ENCODE measurements around the gene FLNB. TPM values are rescaled to one million over a fixed set of nuclear protein-coding genes. Genes with fewer than 3 reads are reported as not detected.

FLNB gene
- total RNA-seq, 1 donor = 274 TPM

DNA sequence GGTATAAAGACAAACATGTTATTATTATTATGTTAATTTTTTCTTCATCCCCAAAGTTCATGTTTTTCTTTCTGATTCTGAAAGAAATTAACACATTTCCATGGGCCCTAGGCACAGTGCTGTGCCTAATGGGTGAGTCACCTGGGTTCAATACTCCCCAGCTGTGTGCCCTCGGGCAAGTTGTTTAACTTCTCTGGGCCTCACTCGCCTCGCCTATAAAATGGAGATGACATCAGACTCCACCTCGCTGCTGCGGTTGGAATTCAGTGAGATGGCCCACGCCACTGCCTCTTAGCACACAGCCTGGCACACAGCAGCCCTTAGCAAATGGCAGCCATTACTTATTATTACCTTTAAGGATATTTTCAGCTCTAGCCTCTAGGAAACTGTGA lies 179.9 kb downstream of the FLNB start:
- Histone ChIP-seq H3K27me3 (ENCODE audit: insufficient read depth, low read length) (peaks cover 3% of the 10 kb centered on the region), H3K79me2 (ENCODE audit: insufficient read depth, low read length) (no peaks in the 10 kb centered on the region), H3K9me3 (ENCODE audit: low read depth, low read length) (no peaks in the 10 kb centered on the region), H4K20me1 (ENCODE audit: insufficient read depth, low read length) (no peaks in the 10 kb centered on the region), H3K4me1 (ENCODE audit: insufficient read depth, low read length) (no peaks in the 10 kb centered on the region), H3K27ac (ENCODE audit: low read depth, low read length) (no peak overlapping the region), H3K4me2 (ENCODE audit: insufficient read depth, low read length) (no peak overlapping the region), H2AFZ (ENCODE audit: low read length) (no peak overlapping the region), H3K36me3 (ENCODE audit: insufficient read depth, low read length) (no peaks in the 10 kb centered on the region), H3K4me3 (ENCODE audit: insufficient read depth, low read length) (no peak overlapping the region)
- no peak for DNase-seq (ENCODE audit: insufficient read length, low spot score, missing footprints)
- TF ChIP-seq, protein P1, sequence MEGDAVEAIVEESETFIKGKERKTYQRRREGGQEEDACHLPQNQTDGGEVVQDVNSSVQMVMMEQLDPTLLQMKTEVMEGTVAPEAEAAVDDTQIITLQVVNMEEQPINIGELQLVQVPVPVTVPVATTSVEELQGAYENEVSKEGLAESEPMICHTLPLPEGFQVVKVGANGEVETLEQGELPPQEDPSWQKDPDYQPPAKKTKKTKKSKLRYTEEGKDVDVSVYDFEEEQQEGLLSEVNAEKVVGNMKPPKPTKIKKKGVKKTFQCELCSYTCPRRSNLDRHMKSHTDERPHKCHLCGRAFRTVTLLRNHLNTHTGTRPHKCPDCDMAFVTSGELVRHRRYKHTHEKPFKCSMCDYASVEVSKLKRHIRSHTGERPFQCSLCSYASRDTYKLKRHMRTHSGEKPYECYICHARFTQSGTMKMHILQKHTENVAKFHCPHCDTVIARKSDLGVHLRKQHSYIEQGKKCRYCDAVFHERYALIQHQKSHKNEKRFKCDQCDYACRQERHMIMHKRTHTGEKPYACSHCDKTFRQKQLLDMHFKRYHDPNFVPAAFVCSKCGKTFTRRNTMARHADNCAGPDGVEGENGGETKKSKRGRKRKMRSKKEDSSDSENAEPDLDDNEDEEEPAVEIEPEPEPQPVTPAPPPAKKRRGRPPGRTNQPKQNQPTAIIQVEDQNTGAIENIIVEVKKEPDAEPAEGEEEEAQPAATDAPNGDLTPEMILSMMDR (IDR thresholded peaks at IDR 0.05; ENCODE audit: extremely low read depth, low read depth, low read length) = no peak

DNA sequence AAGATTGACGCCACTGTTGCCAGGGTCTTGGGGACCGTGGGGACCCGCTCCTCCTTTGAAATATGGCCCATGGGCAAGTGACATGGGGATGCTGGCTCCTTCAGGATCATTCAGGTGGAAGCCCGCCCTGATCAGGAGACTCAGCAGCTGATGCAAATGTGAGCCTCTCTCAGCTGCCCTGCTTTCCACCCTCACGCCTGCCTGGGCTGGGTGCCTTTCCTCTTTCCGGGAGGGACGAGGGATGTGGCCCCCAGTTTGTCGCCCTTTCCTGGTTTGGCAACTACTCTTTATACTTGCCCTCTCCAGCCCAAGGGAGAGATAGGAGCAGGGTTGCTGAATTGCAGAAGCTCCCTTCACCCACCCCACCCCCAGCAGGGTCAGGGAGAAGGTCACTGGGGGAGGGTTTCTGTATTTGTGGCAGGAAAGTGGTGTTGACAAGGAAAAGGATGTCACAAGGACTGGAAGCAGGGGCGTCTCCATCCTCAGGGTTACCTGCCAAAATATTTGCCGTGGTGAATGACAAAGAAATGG lies 180.8 kb downstream of the FLNB start:
- Histone ChIP-seq H3K4me3 (ENCODE audit: insufficient read depth, low read length) (no peak overlapping the region), H4K20me1 (ENCODE audit: insufficient read depth, low read length) (no peaks in the 10 kb centered on the region), H3K4me2 (ENCODE audit: insufficient read depth, low read length) (no peak overlapping the region), H3K79me2 (ENCODE audit: insufficient read depth, low read length) (no peaks in the 10 kb centered on the region), H3K36me3 (ENCODE audit: insufficient read depth, low read length) (no peaks in the 10 kb centered on the region), H3K27me3 (ENCODE audit: insufficient read depth, low read length) (no peaks in the 10 kb centered on the region), H3K9me3 (ENCODE audit: low read depth, low read length) (no peaks in the 10 kb centered on the region), H2AFZ (ENCODE audit: low read length) (no peak overlapping the region), H3K27ac (ENCODE audit: low read depth, low read length) (no peak overlapping the region), H3K4me1 (ENCODE audit: insufficient read depth, low read length) (no peaks in the 10 kb centered on the region)
- peak; percentile 8 for DNase-seq (ENCODE audit: insufficient read length, low spot score, missing footprints)
- TF ChIP-seq, protein P1 (IDR thresholded peaks at IDR 0.05; ENCODE audit: extremely low read depth, low read depth, low read length) = no peak

DNA sequence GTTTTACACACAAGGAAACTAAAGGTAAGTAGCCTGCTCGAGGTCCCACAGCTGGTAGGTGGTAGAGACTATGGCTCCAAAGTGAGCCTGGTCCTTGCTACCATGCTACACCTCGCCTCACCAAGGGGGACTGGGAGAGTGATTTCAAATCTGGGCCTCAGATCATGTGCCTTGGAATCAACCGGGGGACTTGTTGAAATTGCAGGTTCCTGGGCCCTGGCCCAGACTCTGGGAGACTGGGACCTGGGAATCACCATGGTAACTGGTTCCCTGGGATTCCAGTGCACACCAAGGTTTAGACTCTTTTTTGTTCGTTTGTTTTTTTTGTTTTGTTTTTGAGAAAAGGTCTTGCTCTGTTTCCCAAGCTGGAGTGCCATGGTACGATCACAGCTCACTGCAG lies 181.5 kb downstream of the FLNB start:
- H3K27ac ChIP-seq (ENCODE audit: low read depth, low read length) = no peak overlapping the region
- H3K4me2 ChIP-seq (ENCODE audit: insufficient read depth, low read length) = no peak overlapping the region

DNA sequence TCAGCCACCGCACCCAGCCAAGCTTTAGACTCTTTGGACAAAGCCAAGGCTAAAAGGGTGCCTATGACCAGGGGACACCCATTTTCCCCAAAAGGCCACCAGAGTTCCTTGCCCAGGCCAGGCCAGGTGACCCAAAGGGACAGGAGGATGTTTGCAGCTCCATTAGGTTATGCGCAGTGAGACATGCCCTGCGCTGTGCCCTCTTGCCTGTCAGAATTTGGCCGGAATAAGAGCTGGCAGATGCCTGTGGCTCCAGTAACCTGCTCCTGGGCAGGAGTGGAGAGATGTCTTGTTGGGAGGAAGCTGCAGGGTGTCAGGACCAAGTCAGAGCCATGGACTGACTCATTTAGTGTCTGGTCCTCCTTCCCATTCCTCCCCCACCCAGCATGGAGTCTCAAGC lies 182.1 kb downstream of the FLNB start:
- no peaks in the 10 kb centered on the region for H3K9me3 ChIP-seq (ENCODE audit: low read depth, low read length)
- TF ChIP-seq, protein P1 (IDR thresholded peaks at IDR 0.05; ENCODE audit: extremely low read depth, low read depth, low read length) = no peak
- H2AFZ ChIP-seq (ENCODE audit: low read length) = no peak overlapping the region
- no peak overlapping the region for H3K4me3 ChIP-seq (ENCODE audit: insufficient read depth, low read length)
- no peaks in the 10 kb centered on the region for H4K20me1 ChIP-seq (ENCODE audit: insufficient read depth, low read length)
- H3K4me1 ChIP-seq (ENCODE audit: insufficient read depth, low read length) = no peaks in the 10 kb centered on the region
- H3K27me3 ChIP-seq (ENCODE audit: insufficient read depth, low read length) = no peaks in the 10 kb centered on the region
- H3K36me3 ChIP-seq (ENCODE audit: insufficient read depth, low read length) = no peaks in the 10 kb centered on the region
- no peaks in the 10 kb centered on the region for H3K79me2 ChIP-seq (ENCODE audit: insufficient read depth, low read length)
- no peak overlapping the region for H3K27ac ChIP-seq (ENCODE audit: low read depth, low read length)
- H3K4me2 ChIP-seq (ENCODE audit: insufficient read depth, low read length) = no peak overlapping the region
- peak; percentile 76 for DNase-seq (ENCODE audit: insufficient read length, low spot score, missing footprints)

More for the DNA sequence above, 181.5 kb downstream of the FLNB start:
- H3K4me3 ChIP-seq (ENCODE audit: insufficient read depth, low read length) = no peak overlapping the region
- no peaks in the 10 kb centered on the region for H4K20me1 ChIP-seq (ENCODE audit: insufficient read depth, low read length)
- H3K27me3 ChIP-seq (ENCODE audit: insufficient read depth, low read length) = no peaks in the 10 kb centered on the region
- H3K36me3 ChIP-seq (ENCODE audit: insufficient read depth, low read length) = no peaks in the 10 kb centered on the region
- H3K9me3 ChIP-seq (ENCODE audit: low read depth, low read length) = no peaks in the 10 kb centered on the region
- no peaks in the 10 kb centered on the region for H3K4me1 ChIP-seq (ENCODE audit: insufficient read depth, low read length)
- H2AFZ ChIP-seq (ENCODE audit: low read length) = no peak overlapping the region
- DNase-seq (ENCODE audit: insufficient read length, low spot score, missing footprints) = no peak
- TF ChIP-seq, protein P1 (IDR thresholded peaks at IDR 0.05; ENCODE audit: extremely low read depth, low read depth, low read length) = no peak
- H3K79me2 ChIP-seq (ENCODE audit: insufficient read depth, low read length) = no peaks in the 10 kb centered on the region
